ENCODE measurements around the gene APBB3.
A peak's percentile ranks its signal among the peaks of the same experiment; 100 is the strongest.
"Not testable (repeated sequence)": the region's sequence is repeated elsewhere in the genome, so short reads cannot be mapped to it uniquely, and the experiment has no call there.

The APBB3 gene

GRCh38 chr5:140564196-140565023 is at the start of gene APBB3, which contains the start of gene SLC35A4:
Gene APBB3 (minus strand): TSS chr5:140564598. CDS start chr5:140564245, 353 bp downstream.
Gene SLC35A4 (plus strand): TSS chr5:140564828. CDS start chr5:140567170, 2,342 bp downstream.
- peak; percentile 97 to 98 for DNase-seq

GRCh38 chr5:140611020-140611521 is 46.7 kb upstream of the APBB3 start:
- no peak for DNase-seq

GRCh38 chr5:140609126-140609525 is 44.7 kb upstream of the APBB3 start:
- peak; percentile 67 to 74 for DNase-seq

- peak in 1 of 2 donors; percentile 34 for DNase-seq
These were observed 44.3 kb upstream of the APBB3 start for GRCh38 chr5:140608722-140609121.

- peak; percentile 53 to 66 for DNase-seq
These were observed 42.6 kb upstream of the APBB3 start for GRCh38 chr5:140607031-140607430.

GRCh38 chr5:140605879-140606278 is 41.5 kb upstream of the APBB3 start:
- DNase-seq: no peak

GRCh38 chr5:140603734-140604133 is 39.3 kb upstream of the APBB3 start:
- DNase-seq: no peak

- not testable (repeated sequence) for DNase-seq
These were observed 39.0 kb upstream of the APBB3 start for GRCh38 chr5:140603446-140603698.

GRCh38 chr5:140602147-140602546 is 37.7 kb upstream of the APBB3 start:
- peak; percentile 59 to 84 for DNase-seq

GRCh38 chr5:140600096-140600495 is 35.7 kb upstream of the APBB3 start:
- no peak for DNase-seq

- DNase-seq: no peak
These were observed 34.4 kb upstream of the APBB3 start for GRCh38 chr5:140598836-140599235.

- DNase-seq: peak in 1 of 2 donors; percentile 18
These were observed 31.9 kb upstream of the APBB3 start for GRCh38 chr5:140596321-140596741.

GRCh38 chr5:140595538-140596300 is 31.3 kb upstream of the APBB3 start:
- DNase-seq: peak; percentile 90 to 96

- DNase-seq: no peak
These were observed 29.8 kb upstream of the APBB3 start for GRCh38 chr5:140594169-140594568.

- DNase-seq: not testable (repeated sequence)
These were observed 28.7 kb upstream of the APBB3 start for GRCh38 chr5:140593070-140593469.

GRCh38 chr5:140591747-140592372 is 27.5 kb upstream of the APBB3 start:
- DNase-seq: peak; percentile 44 to 61

- DNase-seq: no peak
These were observed 26.5 kb upstream of the APBB3 start for GRCh38 chr5:140590861-140591260.

- DNase-seq: peak; percentile 82 to 84
These were observed 24.1 kb upstream of the APBB3 start for GRCh38 chr5:140588311-140589070.

- DNase-seq: no peak
These were observed 23.1 kb upstream of the APBB3 start for GRCh38 chr5:140587495-140587894.

- not testable (repeated sequence) for DNase-seq
These were observed 14.9 kb upstream of the APBB3 start for GRCh38 chr5:140579188-140579747.

GRCh38 chr5:140576776-140577201 is 12.4 kb upstream of the APBB3 start:
- DNase-seq: peak in 1 of 2 donors; percentile 28

- DNase-seq: peak; percentile 82 to 89
These were observed 10.9 kb upstream of the APBB3 start for GRCh38 chr5:140575309-140575708.

Data from inflammatory macrophage treated with lipopolysaccharide for 1 hour (primary cell).